Chondrocyte (in vitro differentiated cells): ENCODE measurements around the gene ENG. TPM values are rescaled to one million over a fixed set of nuclear protein-coding genes. Genes with fewer than 3 reads are reported as not detected.

ENCODE experiments used
- DNase-seq: peaks from one replicate; pipeline ENCODE4 v3.0.0; 2021; ENCODE audit warnings: mixed read lengths, low spot score
- H3K27ac Mint-ChIP-seq: one replicate; pipeline ENCODE4 v1.8.0; 2021; ENCODE audit warnings: mild to moderate bottlenecking, moderate library complexity, mixed read lengths; ENCODE audit not compliant: unreplicated experiment
- H3K27me3 Mint-ChIP-seq: 2 replicates; pipeline ENCODE4 v1.8.0; 2021; ENCODE audit warnings: low read depth, mixed read lengths
- H3K36me3 Mint-ChIP-seq: 2 replicates; pipeline ENCODE4 v1.8.0; 2021; ENCODE audit warnings: low read depth, mixed read lengths
- H3K4me1 Mint-ChIP-seq: 2 replicates; pipeline ENCODE4 v1.8.0; 2021; ENCODE audit warnings: low read depth, mild to moderate bottlenecking, mixed read lengths
- H3K4me3 Mint-ChIP-seq: one replicate; pipeline ENCODE4 v1.8.0; 2021; ENCODE audit warnings: mild to moderate bottlenecking, moderate library complexity, mixed read lengths; ENCODE audit not compliant: unreplicated experiment
- H3K9me3 Mint-ChIP-seq: 2 replicates; pipeline ENCODE4 v1.8.0; 2021; ENCODE audit warnings: low read depth, mixed read lengths
- total RNA-seq: library from RNA; stranded (reverse); gene quantifications from 3 replicates; pipeline ENCODE4 v1.2.1, GENCODE V29; 2021
- TF ChIP-seq, protein P1 (sequence below): fragments of 200-600 bp; sonication (generic); IDR thresholded peaks from 2 replicates; pipeline ENCODE4 v1.5.0; 2021; ENCODE audit warnings: antibody characterized with exemption, mild to moderate bottlenecking, moderate library complexity

Gene ENG
- total RNA-seq, 1 donor from 2014 or later, result 81.3 TPM

DNA sequence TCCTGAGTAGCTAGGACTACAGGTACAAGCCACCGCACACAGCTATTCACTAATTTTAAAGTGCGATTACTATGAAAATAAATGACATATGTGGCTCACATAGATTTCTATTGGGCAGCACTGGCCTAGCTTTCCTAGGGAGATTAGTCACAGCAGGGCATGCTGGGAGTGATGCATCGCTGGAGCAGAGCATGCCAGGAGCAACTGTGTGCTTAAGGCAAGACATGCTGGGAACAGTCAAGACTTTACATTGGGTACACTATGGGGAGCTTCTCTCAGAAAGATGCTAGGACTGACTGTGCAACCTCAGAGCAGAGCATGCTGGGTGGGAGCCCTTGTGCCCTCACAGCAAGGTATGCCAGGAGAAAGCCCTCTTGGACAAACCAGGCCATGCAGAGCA, 35.6 kb upstream of the ENG start:
- no peak for DNase-seq
- TF ChIP-seq, protein P1, sequence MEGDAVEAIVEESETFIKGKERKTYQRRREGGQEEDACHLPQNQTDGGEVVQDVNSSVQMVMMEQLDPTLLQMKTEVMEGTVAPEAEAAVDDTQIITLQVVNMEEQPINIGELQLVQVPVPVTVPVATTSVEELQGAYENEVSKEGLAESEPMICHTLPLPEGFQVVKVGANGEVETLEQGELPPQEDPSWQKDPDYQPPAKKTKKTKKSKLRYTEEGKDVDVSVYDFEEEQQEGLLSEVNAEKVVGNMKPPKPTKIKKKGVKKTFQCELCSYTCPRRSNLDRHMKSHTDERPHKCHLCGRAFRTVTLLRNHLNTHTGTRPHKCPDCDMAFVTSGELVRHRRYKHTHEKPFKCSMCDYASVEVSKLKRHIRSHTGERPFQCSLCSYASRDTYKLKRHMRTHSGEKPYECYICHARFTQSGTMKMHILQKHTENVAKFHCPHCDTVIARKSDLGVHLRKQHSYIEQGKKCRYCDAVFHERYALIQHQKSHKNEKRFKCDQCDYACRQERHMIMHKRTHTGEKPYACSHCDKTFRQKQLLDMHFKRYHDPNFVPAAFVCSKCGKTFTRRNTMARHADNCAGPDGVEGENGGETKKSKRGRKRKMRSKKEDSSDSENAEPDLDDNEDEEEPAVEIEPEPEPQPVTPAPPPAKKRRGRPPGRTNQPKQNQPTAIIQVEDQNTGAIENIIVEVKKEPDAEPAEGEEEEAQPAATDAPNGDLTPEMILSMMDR, result no peak
- Mint-ChIP-seq H3K9me3 (no peaks in the 10 kb centered on the region), H3K27ac (no peak overlapping the region), H3K36me3 (peaks cover 43% of the 10 kb centered on the region), H3K27me3 (no peaks in the 10 kb centered on the region), H3K4me3 (no peak overlapping the region), H3K4me1 (peaks cover 14% of the 10 kb centered on the region)

- Mint-ChIP-seq H3K36me3 (peaks cover 27% of the 10 kb centered on the region), H3K27me3 (no peaks in the 10 kb centered on the region), H3K4me1 (peaks cover 29% of the 10 kb centered on the region), H3K4me3 (no peak overlapping the region), H3K9me3 (no peaks in the 10 kb centered on the region), H3K27ac (no peak overlapping the region)
- TF ChIP-seq, protein P1, result peak; percentile 17
- no peak for DNase-seq
Observed at GRCh38 chr9:127887792-127888191, 33.3 kb upstream of the ENG start.

DNA sequence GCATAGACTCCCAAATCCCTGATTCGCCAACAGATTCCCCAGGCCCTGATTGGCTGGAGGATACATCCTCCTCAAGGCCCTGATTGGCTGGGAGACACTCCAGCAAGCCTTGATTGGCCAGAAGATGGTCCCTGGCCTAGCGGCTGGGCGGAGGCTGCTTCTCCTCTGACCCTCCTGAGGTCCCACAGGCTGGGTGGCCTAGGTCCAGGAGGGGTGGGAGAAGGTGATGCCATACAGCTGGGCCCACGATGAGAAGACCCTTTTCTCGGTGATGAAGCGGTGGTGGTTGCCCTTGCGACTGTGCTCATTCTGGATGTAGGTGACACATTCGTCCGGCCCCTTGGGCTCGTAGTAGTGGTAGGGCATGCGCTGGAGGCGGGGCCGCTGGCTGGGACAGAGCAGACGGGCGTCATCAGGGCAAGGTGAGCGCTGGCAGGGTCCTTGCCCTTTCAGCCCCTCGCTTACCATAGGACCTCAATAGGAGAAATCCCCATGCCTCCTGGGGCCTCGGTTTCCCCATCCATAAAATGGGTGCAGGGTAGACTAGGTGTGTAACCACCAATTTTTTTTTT, 32.0 kb upstream of the ENG start:
- peaks cover 24% of the 10 kb centered on the region for H3K4me1 Mint-ChIP-seq
- no peaks in the 10 kb centered on the region for H3K9me3 Mint-ChIP-seq
- H3K36me3 Mint-ChIP-seq, result peaks cover 23% of the 10 kb centered on the region
- peak; percentile 79 for DNase-seq
- TF ChIP-seq, protein P1, result no peak
- H3K27me3 Mint-ChIP-seq, result no peaks in the 10 kb centered on the region
- no peak overlapping the region for H3K4me3 Mint-ChIP-seq
- no peak overlapping the region for H3K27ac Mint-ChIP-seq

DNA sequence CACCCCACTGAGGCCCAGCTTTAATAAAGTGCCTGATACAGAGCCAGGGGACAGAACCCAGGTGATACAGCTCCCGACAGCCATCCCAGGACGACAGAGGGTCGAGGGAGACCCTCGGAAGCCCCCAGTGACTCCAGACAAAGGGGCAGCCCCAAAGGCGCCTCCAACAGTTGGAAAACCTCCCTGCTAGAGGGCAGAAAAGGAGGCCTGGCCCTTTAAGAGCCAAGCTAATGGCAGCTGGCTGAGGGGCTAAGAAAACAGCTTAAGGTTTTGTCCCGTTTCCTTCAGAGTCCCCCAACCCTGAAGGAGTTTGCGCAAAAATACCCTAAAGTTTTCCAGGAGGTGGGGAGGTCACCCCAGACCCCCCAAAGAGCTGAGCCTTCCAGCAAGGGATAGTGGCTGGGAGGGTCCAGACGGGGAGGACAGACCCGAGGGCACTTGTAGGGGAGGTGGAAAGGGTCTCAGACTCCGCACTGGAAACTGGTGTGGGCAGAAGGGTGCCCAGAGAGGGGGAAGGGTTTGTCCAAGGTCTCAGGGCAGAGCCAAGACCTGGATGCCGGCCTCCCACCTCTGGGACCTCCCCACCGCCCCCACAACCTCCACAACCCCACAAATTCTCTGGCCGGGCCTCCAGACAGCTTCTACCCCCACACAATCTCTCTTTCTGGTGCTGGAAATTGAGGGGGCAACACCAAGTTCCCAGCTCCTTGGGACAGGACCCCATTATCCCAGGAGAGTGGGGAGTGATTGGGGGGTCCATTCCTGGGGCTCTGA, 31.2 kb upstream of the ENG start:
- no peak overlapping the region for H3K4me3 Mint-ChIP-seq

GRCh38 chr9:127884976-127885490, 30.6 kb upstream of the ENG start:
- Mint-ChIP-seq H3K27me3 (no peaks in the 10 kb centered on the region), H3K36me3 (peaks cover 17% of the 10 kb centered on the region), H3K9me3 (no peaks in the 10 kb centered on the region), H3K4me1 (peaks cover 24% of the 10 kb centered on the region), H3K4me3 (no peak overlapping the region), H3K27ac (peak overlapping the region; percentile 87)
- TF ChIP-seq, protein P1, result no peak
- DNase-seq, result peak; percentile 60

More for the DNA sequence above, 31.2 kb upstream of the ENG start:
- Mint-ChIP-seq H3K27ac (peak overlapping the region; percentile 87), H3K9me3 (no peaks in the 10 kb centered on the region), H3K27me3 (no peaks in the 10 kb centered on the region), H3K36me3 (peaks cover 21% of the 10 kb centered on the region), H3K4me1 (peaks cover 24% of the 10 kb centered on the region)
- TF ChIP-seq, protein P1, result no peak
- no peak for DNase-seq
